SK-N-MC (cell line): ENCODE data around the gene TMEM87B.
A peak's percentile ranks its signal among the peaks of the same experiment; 100 is the strongest.
"Not testable (repeated sequence)": the region's sequence is repeated elsewhere in the genome, so short reads cannot be mapped to it uniquely, and the experiment has no call there.

Experiments
- DNase-seq: peaks from one replicate; pipeline ENCODE4 v3.0.0-alpha.2; 2011; ENCODE audit warnings: low read depth, low spot score
- H3K27ac ChIP-seq: fragments of 200-600 bp; sonication (generic); 2 replicates; pipeline ENCODE4 v1.5.1; 2016; ENCODE audit warnings: mixed run types
- H3K36me3 ChIP-seq: fragments of 200-600 bp; sonication (generic); 2 replicates; pipeline ENCODE4 v1.6.1; 2017; ENCODE audit warnings: antibody characterized with exemption, low read length, mixed read lengths; ENCODE audit not compliant: insufficient read depth
- H3K4me3 ChIP-seq: fragments of 200-600 bp; sonication (generic); 2 replicates; pipeline ENCODE4 v1.5.1; 2016
- H3K9ac ChIP-seq: fragments of 200-600 bp; sonication (generic); 2 replicates; pipeline ENCODE4 v1.8.0; 2017; ENCODE audit warnings: mixed run types, mixed read lengths; ENCODE audit not compliant: insufficient read length
- H3K9me3 ChIP-seq: fragments of 200-600 bp; sonication (generic); 2 replicates; pipeline ENCODE4 v1.6.1; 2017; ENCODE audit warnings: low read depth, mild to moderate bottlenecking, antibody characterized with exemption, low read length, moderate library complexity, mixed read lengths
- EZH2 ChIP-seq: fragments of 200-600 bp; sonication (generic); IDR thresholded peaks from one replicate; pipeline ENCODE4 v1.6.1; 2017; ENCODE audit warnings: antibody characterized with exemption
- FOXP2 ChIP-seq: optimal IDR thresholded peaks from 2 replicates; pipeline ENCODE3; 2011; ENCODE audit warnings: mild to moderate bottlenecking, moderate library complexity; ENCODE audit not compliant: insufficient read depth; ENCODE audit errors: extremely low read length, control extremely low read depth
- POLR2AphosphoS5 ChIP-seq: IDR thresholded peaks from 2 replicates; pipeline ENCODE4 v1.6.1; 2012; ENCODE audit warnings: mild to moderate bottlenecking, low read depth, low read length, borderline replicate concordance

Gene TMEM87B

GRCh38 chr2:112110966-112111365, 55.9 kb downstream of the TMEM87B start:
- Histone ChIP-seq H3K4me3 (peak overlapping the region; percentile 21; the same call in 1 of the 2 replicates), H3K9ac (no peak overlapping the region), H3K27ac (peak overlapping the region; percentile 37; the same call in 1 of the 2 replicates), H3K9me3 (peaks cover 4% of the 10 kb centered on the region; the same call in 1 of the 2 replicates), H3K36me3 (no peaks in the 10 kb centered on the region; the same call in 1 of the 2 replicates)
- TF ChIP-seq EZH2 = no peak
- peak; percentile 36; the same call in 1 of the 2 replicates for TF ChIP-seq POLR2AphosphoS5
- peak; percentile 23 for TF ChIP-seq FOXP2
- DNase-seq = peak; percentile 95

- H3K9ac ChIP-seq, H3K36me3 ChIP-seq: not testable (repeated sequence)
These were observed 58.3 kb downstream of the TMEM87B start for GRCh38 chr2:112113354-112113753.

GRCh38 chr2:112118148-112118547, 63.1 kb downstream of the TMEM87B start:
- TF ChIP-seq POLR2AphosphoS5 (no peak), FOXP2 (no peak), EZH2 (no peak)
- H3K4me3 ChIP-seq = no peak overlapping the region
- no peak for DNase-seq
- H3K27ac ChIP-seq = no peak overlapping the region
- no peaks in the 10 kb centered on the region for H3K36me3 ChIP-seq
- no peak overlapping the region for H3K9ac ChIP-seq
- H3K9me3 ChIP-seq = no peaks in the 10 kb centered on the region

More at GRCh38 chr2:112113354-112113753, 58.3 kb downstream of the TMEM87B start:
- H3K9me3 ChIP-seq, DNase-seq, H3K4me3 ChIP-seq, H3K27ac ChIP-seq: not testable (repeated sequence)

GRCh38 chr2:112121682-112122254, 66.7 kb downstream of the TMEM87B start:
- Histone ChIP-seq H3K4me3 (no peak overlapping the region), H3K36me3 (no peaks in the 10 kb centered on the region), H3K9ac (no peak overlapping the region), H3K9me3 (no peaks in the 10 kb centered on the region), H3K27ac (no peak overlapping the region)
- TF ChIP-seq EZH2 = no peak
- no peak for TF ChIP-seq FOXP2
- no peak for TF ChIP-seq POLR2AphosphoS5
- peak; percentile 44 for DNase-seq

- no peak overlapping the region for H3K27ac ChIP-seq
- no peaks in the 10 kb centered on the region for H3K36me3 ChIP-seq
- DNase-seq = no peak
- no peak overlapping the region for H3K4me3 ChIP-seq
- no peak overlapping the region for H3K9ac ChIP-seq
- H3K9me3 ChIP-seq = no peaks in the 10 kb centered on the region
- no peak for TF ChIP-seq FOXP2
- no peak for TF ChIP-seq POLR2AphosphoS5
- no peak for TF ChIP-seq EZH2
These were observed 74.0 kb downstream of the TMEM87B start for GRCh38 chr2:112129060-112129459.

GRCh38 chr2:112133344-112133743, 78.3 kb downstream of the TMEM87B start:
- Histone ChIP-seq H3K9ac (no peak overlapping the region), H3K27ac (no peak overlapping the region), H3K4me3 (no peak overlapping the region), H3K9me3 (no peaks in the 10 kb centered on the region), H3K36me3 (no peaks in the 10 kb centered on the region)
- TF ChIP-seq EZH2 (no peak), POLR2AphosphoS5 (no peak), FOXP2 (no peak)
- no peak for DNase-seq

GRCh38 chr2:112134120-112134519, 79.1 kb downstream of the TMEM87B start:
- no peak for DNase-seq
- Histone ChIP-seq H3K36me3 (no peaks in the 10 kb centered on the region), H3K9me3 (no peaks in the 10 kb centered on the region), H3K4me3 (no peak overlapping the region), H3K27ac (no peak overlapping the region), H3K9ac (no peak overlapping the region)
- TF ChIP-seq EZH2 = no peak

- Histone ChIP-seq H3K27ac (no peak overlapping the region), H3K9ac (no peak overlapping the region), H3K4me3 (no peak overlapping the region), H3K36me3 (no peaks in the 10 kb centered on the region), H3K9me3 (no peaks in the 10 kb centered on the region)
- DNase-seq = no peak
- TF ChIP-seq FOXP2 (no peak), EZH2 (no peak), POLR2AphosphoS5 (no peak)
These were observed 81.0 kb downstream of the TMEM87B start for GRCh38 chr2:112136096-112136495.

GRCh38 chr2:112137516-112138158, 82.6 kb downstream of the TMEM87B start:
- Histone ChIP-seq H3K4me3 (no peak overlapping the region), H3K36me3 (no peaks in the 10 kb centered on the region), H3K9me3 (no peaks in the 10 kb centered on the region), H3K9ac (no peak overlapping the region), H3K27ac (no peak overlapping the region)
- DNase-seq = no peak
- TF ChIP-seq FOXP2 = no peak
- TF ChIP-seq POLR2AphosphoS5 = no peak
